ENCODE data around the gene NEDD9. TPM values are rescaled to one million over a fixed set of nuclear protein-coding genes. Genes with fewer than 3 reads are reported as not detected.

Gene NEDD9
- polyA plus RNA-seq, 1 of the 3 experiments (the other 2 are of a cell fraction), result 7.4 TPM

- Histone ChIP-seq H3K79me2 (ENCODE audit: insufficient read depth) (no peaks in the 10 kb centered on the region), H3K4me2 (no peak overlapping the region), H3K9ac (no peak overlapping the region), H3F3A (replicated peaks; ENCODE audit: insufficient read depth) (no peaks in the 10 kb centered on the region), H3K27ac (ENCODE audit: low read depth in 2 of 2, low read length in 1 of 2) (no peak overlapping the region), H2AFZ (ENCODE audit: low read depth) (no peak overlapping the region), H3K4me1 (ENCODE audit: control insufficient read depth in 1 of 2, insufficient read depth in 2 of 2, low read depth in 1 of 2, low read length in 1 of 2) (peaks cover 6 to 18% of the 10 kb centered on the region in 2 experiments; a peak in 3 of 4 replicates), H3K4me3 (ENCODE audit: low read depth in 2 of 2, low read length in 1 of 2) (no peak overlapping the region), H3K36me3 (replicated peaks in 1 of 2; ENCODE audit: control insufficient read depth in 1 of 2, insufficient read depth in 2 of 2, low read length in 1 of 2) (peaks cover 0 to 4% of the 10 kb centered on the region in 2 experiments), H3K9me2 (no peaks in the 10 kb centered on the region), H4K20me1 (ENCODE audit: insufficient read depth) (no peaks in the 10 kb centered on the region), H3K9me3 (no peaks in the 10 kb centered on the region; the same call in 1 of the 2 replicates), H3K27me3 (ENCODE audit: insufficient read depth) (no peaks in the 10 kb centered on the region)
- TF ChIP-seq SIN3A (IDR thresholded peaks at IDR 0.05; ENCODE audit: borderline replicate concordance, low read depth, low read length) (no peak), EP300 (IDR thresholded peaks at IDR 0.05; ENCODE audit: borderline replicate concordance in 1 of 2, low read depth in 1 of 2, low read length in 1 of 2) (no peak), FOXJ3 (CRISPR knock-in tag; IDR thresholded peaks at IDR 0.05) (no peak)
- ChIA-PET CTCF (no interaction called here), POLR2A (no interaction called here)
- DNase-seq, result no peak
- 79% methylated on average over 2 of the region's 2 CpGs for WGBS (ENCODE audit: low lambda C conversion rate)
Measured at GRCh38 chr6:11282245-11282644, 49.8 kb upstream of the NEDD9 start.

DNA sequence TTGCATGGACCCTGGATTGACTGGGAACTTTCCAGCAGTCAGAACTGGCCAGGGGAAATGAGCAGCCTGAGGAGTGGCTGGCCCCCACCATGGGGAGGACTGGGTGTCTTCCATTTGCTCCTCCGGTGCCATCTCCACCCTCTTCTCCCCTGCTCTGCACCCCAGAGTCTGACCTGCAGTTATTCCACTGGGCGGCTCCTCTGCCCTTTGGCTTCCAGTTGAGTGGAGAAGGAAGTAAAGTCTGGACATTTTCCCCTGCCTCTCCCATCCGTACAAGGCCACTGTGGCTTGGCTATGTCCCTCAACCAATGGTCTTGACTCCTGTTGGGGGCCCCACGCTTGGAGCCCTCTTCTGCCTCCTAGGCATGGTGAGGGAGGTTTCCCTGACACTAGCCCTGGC is 47.9 kb upstream of the NEDD9 start:
- H3F3A ChIP-seq (replicated peaks; ENCODE audit: insufficient read depth), result peaks cover 5% of the 10 kb centered on the region
- H3K27me3 ChIP-seq (ENCODE audit: insufficient read depth), result no peaks in the 10 kb centered on the region
- no peaks in the 10 kb centered on the region for H3K9me2 ChIP-seq
- no peaks in the 10 kb centered on the region; the same call in 1 of the 2 replicates for H3K9me3 ChIP-seq
- no peaks in the 10 kb centered on the region for H3K79me2 ChIP-seq (ENCODE audit: insufficient read depth)
- no peak overlapping the region for H3K27ac ChIP-seq (ENCODE audit: low read depth in 2 of 2, low read length in 1 of 2)
- no peak overlapping the region for H3K4me2 ChIP-seq
- peaks cover 11 to 23% of the 10 kb centered on the region in 2 experiments; a peak in 3 of 4 replicates for H3K4me1 ChIP-seq (ENCODE audit: control insufficient read depth in 1 of 2, insufficient read depth in 2 of 2, low read depth in 1 of 2, low read length in 1 of 2)
- H3K4me3 ChIP-seq (ENCODE audit: low read depth in 2 of 2, low read length in 1 of 2), result no peak overlapping the region
- no peak for DNase-seq
- H3K36me3 ChIP-seq (replicated peaks in 1 of 2; ENCODE audit: control insufficient read depth in 1 of 2, insufficient read depth in 2 of 2, low read length in 1 of 2), result no peaks in the 10 kb centered on the region
- WGBS (ENCODE audit: low lambda C conversion rate), result 96% methylated on average over 4 of the region's 4 CpGs
- TF ChIP-seq JUND (IDR thresholded peaks at IDR 0.05) (no peak), PBX3 (IDR thresholded peaks at IDR 0.05) (no peak), FOXM1 (IDR thresholded peaks at IDR 0.05; ENCODE audit: low read depth) (no peak), CHD2 (IDR thresholded peaks at IDR 0.05; ENCODE audit: low read length, partially characterized antibody) (no peak), ELF1 (IDR thresholded peaks at IDR 0.05) (no peak)
- TF ChIP-seq, protein P1, sequence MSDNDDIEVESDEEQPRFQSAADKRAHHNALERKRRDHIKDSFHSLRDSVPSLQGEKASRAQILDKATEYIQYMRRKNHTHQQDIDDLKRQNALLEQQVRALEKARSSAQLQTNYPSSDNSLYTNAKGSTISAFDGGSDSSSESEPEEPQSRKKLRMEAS (IDR thresholded peaks at IDR 0.05; ENCODE audit: low read depth), result no peak
- CTCF ChIA-PET, result no interaction called here
- no peak overlapping the region for H3K9ac ChIP-seq
- H4K20me1 ChIP-seq (ENCODE audit: insufficient read depth), result no peaks in the 10 kb centered on the region
- POLR2A ChIA-PET, result no interaction called here
- no peak overlapping the region for H2AFZ ChIP-seq (ENCODE audit: low read depth)

DNA sequence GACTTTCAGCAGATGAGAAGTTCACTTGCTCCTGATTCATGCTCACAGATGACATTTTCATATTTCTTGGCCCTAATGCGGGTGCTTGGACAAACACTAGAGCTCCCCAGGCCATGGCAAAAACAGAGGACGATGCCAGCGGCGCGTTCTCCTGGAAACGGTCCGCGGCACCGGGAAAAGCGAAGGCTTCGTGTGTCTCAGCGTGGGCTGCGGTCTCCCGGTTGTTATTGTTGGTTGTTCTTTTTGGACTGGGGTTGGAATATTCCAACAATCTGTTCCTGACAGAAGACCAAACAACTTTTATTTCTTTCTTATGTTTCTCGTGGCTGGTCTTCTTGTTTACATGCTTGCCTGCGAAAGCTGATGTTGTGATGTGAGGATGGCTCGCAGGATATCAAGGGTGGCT is 46.8 kb upstream of the NEDD9 start:
- WGBS (ENCODE audit: low lambda C conversion rate), result 95% methylated on average over 17 of the region's 17 CpGs
- CTCF ChIA-PET, result interaction anchor here (1.3 to 1.4 kb wide), 2 partner anchors 8 to 58 kb away, joined by 3 to 4 read pairs; no protein-coding TSS in a partner anchor
- Histone ChIP-seq H4K20me1 (ENCODE audit: insufficient read depth) (no peaks in the 10 kb centered on the region), H3K4me2 (no peak overlapping the region), H3K4me1 (ENCODE audit: control insufficient read depth in 1 of 2, insufficient read depth in 2 of 2, low read depth in 1 of 2, low read length in 1 of 2) (peaks cover 11 to 24% of the 10 kb centered on the region in 2 experiments; a peak in 3 of 4 replicates), H3K9me2 (no peaks in the 10 kb centered on the region), H3K9me3 (no peaks in the 10 kb centered on the region), H3K79me2 (ENCODE audit: insufficient read depth) (no peaks in the 10 kb centered on the region), H3K4me3 (ENCODE audit: low read depth in 2 of 2, low read length in 1 of 2) (no peak overlapping the region), H3K9ac (no peak overlapping the region), H2AFZ (ENCODE audit: low read depth) (no peak overlapping the region), H3K36me3 (replicated peaks in 1 of 2; ENCODE audit: control insufficient read depth in 1 of 2, insufficient read depth in 2 of 2, low read length in 1 of 2) (no peaks in the 10 kb centered on the region), H3K27ac (ENCODE audit: low read depth in 2 of 2, low read length in 1 of 2) (peak overlapping the region in 1 of 2 experiments; percentile 14; a peak in 1 of 4 replicates), H3F3A (replicated peaks; ENCODE audit: insufficient read depth) (peaks cover 5% of the 10 kb centered on the region), H3K27me3 (ENCODE audit: insufficient read depth) (no peaks in the 10 kb centered on the region)
- DNase-seq, result no peak
- POLR2A ChIA-PET, result no interaction called here
- TF ChIP-seq USF2 (IDR thresholded peaks at IDR 0.05; ENCODE audit: borderline replicate concordance, low read depth, low read length) (no peak), CHD2 (IDR thresholded peaks at IDR 0.05; ENCODE audit: low read length, partially characterized antibody) (no peak), MEF2A (IDR thresholded peaks at IDR 0.05; ENCODE audit: borderline replicate concordance, low read depth) (no peak), TAF1 (IDR thresholded peaks at IDR 0.05; ENCODE audit: borderline replicate concordance, low read depth, low read length) (no peak), RXRA (IDR thresholded peaks at IDR 0.05; ENCODE audit: borderline replicate concordance, low read depth) (no peak), MXI1 (IDR thresholded peaks at IDR 0.05; ENCODE audit: low read depth, low read length) (no peak), EP300 (IDR thresholded peaks at IDR 0.05; ENCODE audit: borderline replicate concordance in 1 of 2, low read depth in 1 of 2, low read length in 1 of 2) (no peak), GATA2 (CRISPR knock-in tag; IDR thresholded peaks at IDR 0.05) (no peak)
- TF ChIP-seq, protein P2, sequence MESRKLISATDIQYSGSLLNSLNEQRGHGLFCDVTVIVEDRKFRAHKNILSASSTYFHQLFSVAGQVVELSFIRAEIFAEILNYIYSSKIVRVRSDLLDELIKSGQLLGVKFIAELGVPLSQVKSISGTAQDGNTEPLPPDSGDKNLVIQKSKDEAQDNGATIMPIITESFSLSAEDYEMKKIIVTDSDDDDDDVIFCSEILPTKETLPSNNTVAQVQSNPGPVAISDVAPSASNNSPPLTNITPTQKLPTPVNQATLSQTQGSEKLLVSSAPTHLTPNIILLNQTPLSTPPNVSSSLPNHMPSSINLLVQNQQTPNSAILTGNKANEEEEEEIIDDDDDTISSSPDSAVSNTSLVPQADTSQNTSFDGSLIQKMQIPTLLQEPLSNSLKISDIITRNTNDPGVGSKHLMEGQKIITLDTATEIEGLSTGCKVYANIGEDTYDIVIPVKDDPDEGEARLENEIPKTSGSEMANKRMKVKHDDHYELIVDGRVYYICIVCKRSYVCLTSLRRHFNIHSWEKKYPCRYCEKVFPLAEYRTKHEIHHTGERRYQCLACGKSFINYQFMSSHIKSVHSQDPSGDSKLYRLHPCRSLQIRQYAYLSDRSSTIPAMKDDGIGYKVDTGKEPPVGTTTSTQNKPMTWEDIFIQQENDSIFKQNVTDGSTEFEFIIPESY (IDR thresholded peaks at IDR 0.05; ENCODE audit: borderline replicate concordance, low read depth), result no peak
- TF ChIP-seq, protein P3, sequence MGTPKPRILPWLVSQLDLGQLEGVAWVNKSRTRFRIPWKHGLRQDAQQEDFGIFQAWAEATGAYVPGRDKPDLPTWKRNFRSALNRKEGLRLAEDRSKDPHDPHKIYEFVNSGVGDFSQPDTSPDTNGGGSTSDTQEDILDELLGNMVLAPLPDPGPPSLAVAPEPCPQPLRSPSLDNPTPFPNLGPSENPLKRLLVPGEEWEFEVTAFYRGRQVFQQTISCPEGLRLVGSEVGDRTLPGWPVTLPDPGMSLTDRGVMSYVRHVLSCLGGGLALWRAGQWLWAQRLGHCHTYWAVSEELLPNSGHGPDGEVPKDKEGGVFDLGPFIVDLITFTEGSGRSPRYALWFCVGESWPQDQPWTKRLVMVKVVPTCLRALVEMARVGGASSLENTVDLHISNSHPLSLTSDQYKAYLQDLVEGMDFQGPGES (IDR thresholded peaks at IDR 0.05; ENCODE audit: low read depth, low read length), result no peak
